22Rv1 (cell line): ENCODE data around the gene SPATA1.

Source experiments
- ZFX ChIP-seq: fragments of 450-650 bp; IDR thresholded peaks from 2 replicates; pipeline ENCODE4 v1.6.1; 2017; ENCODE audit warnings: antibody characterized with exemption, borderline replicate concordance
- TF ChIP-seq, protein P1 (sequence below): fragments of 450-650 bp; IDR thresholded peaks from 2 replicates; pipeline ENCODE4 v1.5.1; 2017; ENCODE audit warnings: mild to moderate bottlenecking

- TF ChIP-seq, protein P1, sequence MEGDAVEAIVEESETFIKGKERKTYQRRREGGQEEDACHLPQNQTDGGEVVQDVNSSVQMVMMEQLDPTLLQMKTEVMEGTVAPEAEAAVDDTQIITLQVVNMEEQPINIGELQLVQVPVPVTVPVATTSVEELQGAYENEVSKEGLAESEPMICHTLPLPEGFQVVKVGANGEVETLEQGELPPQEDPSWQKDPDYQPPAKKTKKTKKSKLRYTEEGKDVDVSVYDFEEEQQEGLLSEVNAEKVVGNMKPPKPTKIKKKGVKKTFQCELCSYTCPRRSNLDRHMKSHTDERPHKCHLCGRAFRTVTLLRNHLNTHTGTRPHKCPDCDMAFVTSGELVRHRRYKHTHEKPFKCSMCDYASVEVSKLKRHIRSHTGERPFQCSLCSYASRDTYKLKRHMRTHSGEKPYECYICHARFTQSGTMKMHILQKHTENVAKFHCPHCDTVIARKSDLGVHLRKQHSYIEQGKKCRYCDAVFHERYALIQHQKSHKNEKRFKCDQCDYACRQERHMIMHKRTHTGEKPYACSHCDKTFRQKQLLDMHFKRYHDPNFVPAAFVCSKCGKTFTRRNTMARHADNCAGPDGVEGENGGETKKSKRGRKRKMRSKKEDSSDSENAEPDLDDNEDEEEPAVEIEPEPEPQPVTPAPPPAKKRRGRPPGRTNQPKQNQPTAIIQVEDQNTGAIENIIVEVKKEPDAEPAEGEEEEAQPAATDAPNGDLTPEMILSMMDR, result no peak
- TF ChIP-seq ZFX, result no peak
Observed at GRCh38 chr1:84540759-84541158, 34.6 kb downstream of the SPATA1 start.
